ENCODE results near the gene DPH5. TPM values are rescaled to one million over a fixed set of nuclear protein-coding genes. Genes with fewer than 3 reads are reported as not detected.

The DPH5 gene
- total and polyA plus RNA-seq, 10 of the 15 experiments (the other 5 are each of a cell fraction or from before 2014, with no cell fraction given), result 44.1 to 95.7 (median 66.4) TPM

DNA sequence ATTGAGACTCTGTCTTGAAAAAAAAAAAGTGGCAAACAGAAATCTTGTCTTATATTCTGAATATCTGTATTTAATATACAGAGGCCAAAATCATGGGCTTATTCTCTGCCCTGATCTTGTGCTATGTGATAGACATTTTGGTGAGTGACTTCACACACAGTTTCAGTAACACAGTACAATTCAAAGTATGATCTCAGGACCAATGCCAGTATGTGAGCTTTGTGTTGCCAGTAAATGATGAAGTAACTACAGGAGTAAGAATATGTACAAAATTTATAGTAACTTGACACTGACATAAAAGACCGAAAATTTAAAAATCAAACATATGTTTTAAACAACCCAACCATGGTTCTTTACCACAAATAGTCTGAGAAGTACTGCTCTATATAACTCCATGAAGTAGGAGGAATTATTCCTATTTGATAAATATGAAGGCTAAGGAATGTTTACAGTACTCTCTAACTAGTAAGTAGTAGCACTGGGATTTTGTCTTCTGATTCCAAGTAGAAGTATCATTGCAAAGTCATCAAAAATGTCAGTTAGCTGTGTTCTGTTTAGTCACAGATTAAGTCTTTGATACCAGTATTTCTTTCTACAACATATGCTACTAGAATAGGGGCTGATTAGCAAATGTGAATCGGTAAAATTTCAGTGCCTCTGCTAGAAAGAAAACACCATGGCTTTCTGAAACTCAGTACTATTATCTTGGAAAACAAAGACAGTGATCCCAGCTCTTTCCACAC, 25.3 kb downstream of the DPH5 start (continued):
- TF ChIP-seq EP300 (IDR thresholded peaks at IDR 0.05; ENCODE audit: borderline replicate concordance in 1 of 2, control insufficient read depth in 1 of 2, low read depth in 2 of 2, low read length in 2 of 2), result no peak
- no peak for TF ChIP-seq ATF7 (IDR thresholded peaks at IDR 0.05; ENCODE audit: low read depth)
- TF ChIP-seq MYB (IDR thresholded peaks at IDR 0.05; ENCODE audit: borderline replicate concordance, low read depth, low read length), result no peak
- TF ChIP-seq WRNIP1 (IDR thresholded peaks at IDR 0.05; ENCODE audit: borderline replicate concordance, low read depth, low read length), result no peak

- Histone ChIP-seq H3K27me3 (replicated peaks in 1 of 2; ENCODE audit: control insufficient read depth in 2 of 2, insufficient read depth in 2 of 2, low read length in 1 of 2) (no peaks in the 10 kb centered on the region), H3K9ac (ENCODE audit: control insufficient read depth, insufficient read depth, low read length) (no peak overlapping the region), H3K4me2 (ENCODE audit: control insufficient read depth, insufficient read depth) (no peak overlapping the region), H3K79me2 (ENCODE audit: control insufficient read depth, insufficient read depth, low read length) (no peaks in the 10 kb centered on the region), H3K4me3 (no peak overlapping the region), H2AFZ (ENCODE audit: control insufficient read depth, low read depth, low read length) (no peak overlapping the region), H3K27ac (ENCODE audit: control insufficient read depth, insufficient read depth) (no peak overlapping the region), H4K20me1 (ENCODE audit: control insufficient read depth, insufficient read depth) (no peaks in the 10 kb centered on the region), H3K9me3 (replicated peaks; ENCODE audit: control insufficient read depth, insufficient read depth, low read length) (no peaks in the 10 kb centered on the region), H3K36me3 (ENCODE audit: control insufficient read depth in 2 of 2, insufficient read depth in 2 of 2, low read length in 1 of 2) (peaks cover 0 to 6% of the 10 kb centered on the region in 2 experiments; a peak in 1 of 4 replicates), H3K4me1 (ENCODE audit: control insufficient read depth, insufficient read depth, low read length) (peaks cover 11% of the 10 kb centered on the region; the same call in 1 of the 2 replicates)
- FAIRE-seq (no peak), ATAC-seq (no peak), DNase-seq (ENCODE audit: low read depth, low spot score) (no peak)
- ChIA-PET CTCF (no interaction called here), POLR2A (interaction anchor here (0.5 kb wide), 1 partner anchor 13 kb away, joined by 5 read pairs; no protein-coding TSS in a partner anchor), RAD21 (ENCODE audit: unreplicated experiment) (no interaction called here), SMC1A (ENCODE audit: uncharacterized antibody, unreplicated experiment) (no interaction called here)
- intact Hi-C loops (cut with micrococcal nuclease; ENCODE audit: unreplicated experiment) (no loop called here), in situ Hi-C loops (cut with MboI) (no loop called here)
- WGBS (ENCODE audit: insufficient coverage, insufficient replicate concordance, low lambda C conversion rate, missing lambda C conversion rate), result 100% methylated on average over 1 of the region's 1 CpG
- no TSS peak for BruUV-seq (replicated peaks)
- no peak for TF ChIP-seq USF1 (IDR thresholded peaks at IDR 0.05; ENCODE audit: borderline replicate concordance, extremely low read length, insufficient read depth, low read depth, low read length)
- no peak for TF ChIP-seq SIX5 (IDR thresholded peaks at IDR 0.05; ENCODE audit: low read depth, low read length, severe bottlenecking)
- no peak for TF ChIP-seq HDGF (IDR thresholded peaks at IDR 0.05)
- no peak for TF ChIP-seq HDAC2 (IDR thresholded peaks at IDR 0.05)
- no peak for TF ChIP-seq ETV6 (conservative IDR thresholded peaks at IDR 0.05 in 1 of 2, IDR thresholded peaks at IDR 0.05 in 1 of 2; ENCODE audit: borderline replicate concordance in 1 of 2, low read depth in 1 of 2)
- TF ChIP-seq, protein P1, sequence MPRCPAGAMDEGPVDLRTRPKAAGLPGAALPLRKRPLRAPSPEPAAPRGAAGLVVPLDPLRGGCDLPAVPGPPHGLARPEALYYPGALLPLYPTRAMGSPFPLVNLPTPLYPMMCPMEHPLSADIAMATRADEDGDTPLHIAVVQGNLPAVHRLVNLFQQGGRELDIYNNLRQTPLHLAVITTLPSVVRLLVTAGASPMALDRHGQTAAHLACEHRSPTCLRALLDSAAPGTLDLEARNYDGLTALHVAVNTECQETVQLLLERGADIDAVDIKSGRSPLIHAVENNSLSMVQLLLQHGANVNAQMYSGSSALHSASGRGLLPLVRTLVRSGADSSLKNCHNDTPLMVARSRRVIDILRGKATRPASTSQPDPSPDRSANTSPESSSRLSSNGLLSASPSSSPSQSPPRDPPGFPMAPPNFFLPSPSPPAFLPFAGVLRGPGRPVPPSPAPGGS (IDR thresholded peaks at IDR 0.05; ENCODE audit: borderline replicate concordance, insufficient read depth, low read depth, low read length, poor library complexity, severe bottlenecking), result no peak
- TF ChIP-seq KLF5 (IDR thresholded peaks at IDR 0.05; ENCODE audit: partially characterized antibody), result no peak
- TF ChIP-seq ZBTB33 (IDR thresholded peaks at IDR 0.05), result no peak
- TF ChIP-seq, protein P2, sequence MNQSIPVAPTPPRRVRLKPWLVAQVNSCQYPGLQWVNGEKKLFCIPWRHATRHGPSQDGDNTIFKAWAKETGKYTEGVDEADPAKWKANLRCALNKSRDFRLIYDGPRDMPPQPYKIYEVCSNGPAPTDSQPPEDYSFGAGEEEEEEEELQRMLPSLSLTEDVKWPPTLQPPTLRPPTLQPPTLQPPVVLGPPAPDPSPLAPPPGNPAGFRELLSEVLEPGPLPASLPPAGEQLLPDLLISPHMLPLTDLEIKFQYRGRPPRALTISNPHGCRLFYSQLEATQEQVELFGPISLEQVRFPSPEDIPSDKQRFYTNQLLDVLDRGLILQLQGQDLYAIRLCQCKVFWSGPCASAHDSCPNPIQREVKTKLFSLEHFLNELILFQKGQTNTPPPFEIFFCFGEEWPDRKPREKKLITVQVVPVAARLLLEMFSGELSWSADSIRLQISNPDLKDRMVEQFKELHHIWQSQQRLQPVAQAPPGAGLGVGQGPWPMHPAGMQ (IDR thresholded peaks at IDR 0.05; ENCODE audit: borderline replicate concordance), result no peak
- TF ChIP-seq IKZF1 (conservative IDR thresholded peaks at IDR 0.05), result no peak
- TF ChIP-seq NR2C2 (IDR thresholded peaks at IDR 0.05; ENCODE audit: borderline replicate concordance, control insufficient read depth, insufficient read length, low read depth), result no peak
- no peak for TF ChIP-seq ZNF24 (IDR thresholded peaks at IDR 0.05)
- TF ChIP-seq PML (IDR thresholded peaks at IDR 0.05; ENCODE audit: low read length), result no peak
Measured at GRCh38 chr1:100998426-100998825, 27.2 kb downstream of the DPH5 start.

Measured in GM12878 (cell line).